HG03280 (cell line): ENCODE data around the gene LRP4.

Source experiments
- ATAC-seq: cut with Tn5 transposase; IDR thresholded peaks from one replicate; pipeline ENCODE4 v1.9.1; 2021; ENCODE audit warnings: mild to moderate bottlenecking, moderate library complexity; ENCODE audit not compliant: unreplicated experiment

LRP4 gene

GRCh38 chr11:46894506-46894905 is 23.8 kb downstream of the LRP4 start:
- ATAC-seq: no peak

DNA sequence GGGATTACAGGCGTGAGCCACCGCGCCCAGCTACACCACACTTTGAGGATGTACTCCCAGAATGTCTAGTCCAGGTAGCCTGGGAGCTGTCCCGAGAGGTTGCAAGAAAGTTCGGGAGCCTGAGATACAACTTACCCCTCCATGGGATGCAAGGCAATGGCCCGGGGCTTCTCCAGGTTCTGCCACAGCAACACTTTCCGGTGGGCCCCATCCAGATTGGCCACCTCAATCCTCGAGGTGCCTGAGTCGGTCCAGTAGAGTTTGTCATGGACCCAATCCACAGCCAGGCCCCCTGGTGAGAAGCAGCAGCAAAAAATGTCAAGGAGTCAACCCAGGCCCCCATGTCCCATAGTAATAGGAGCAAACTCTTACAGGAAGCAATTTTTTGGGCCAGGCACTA is 25.5 kb downstream of the LRP4 start:
- no peak for ATAC-seq

- ATAC-seq: no peak
These were observed 26.2 kb downstream of the LRP4 start for GRCh38 chr11:46892109-46892508.

GRCh38 chr11:46890665-46891064 is 27.7 kb downstream of the LRP4 start:
- no peak for ATAC-seq

- ATAC-seq: no peak
These were observed 28.5 kb downstream of the LRP4 start for GRCh38 chr11:46889689-46890475.

GRCh38 chr11:46889251-46889650 is 29.1 kb downstream of the LRP4 start:
- ATAC-seq: no peak

- ATAC-seq: no peak
These were observed 29.7 kb downstream of the LRP4 start for GRCh38 chr11:46888636-46889035.

GRCh38 chr11:46886211-46886610 is 32.1 kb downstream of the LRP4 start:
- ATAC-seq: no peak

GRCh38 chr11:46879056-46879585 is 39.2 kb downstream of the LRP4 start:
- ATAC-seq: no peak

DNA sequence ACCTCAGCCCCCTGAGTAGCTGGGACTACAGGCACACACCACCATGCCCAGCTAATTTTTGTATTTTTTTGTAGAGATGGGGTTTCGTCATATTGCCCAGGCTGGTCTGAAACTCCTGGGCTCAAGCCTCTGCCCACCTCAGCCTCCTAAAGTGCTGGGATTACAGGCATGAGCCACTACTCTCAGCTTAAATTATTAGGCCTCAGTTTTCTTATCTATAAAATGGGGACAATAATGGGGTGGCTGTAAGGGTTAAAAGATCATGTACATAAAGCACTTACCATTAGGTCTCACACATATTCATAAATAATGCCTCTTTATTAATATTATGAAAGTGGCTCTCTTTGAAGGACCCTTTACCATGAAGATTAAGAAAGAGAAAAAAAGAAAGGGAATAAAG is 40.8 kb downstream of the LRP4 start:
- ATAC-seq: no peak

DNA sequence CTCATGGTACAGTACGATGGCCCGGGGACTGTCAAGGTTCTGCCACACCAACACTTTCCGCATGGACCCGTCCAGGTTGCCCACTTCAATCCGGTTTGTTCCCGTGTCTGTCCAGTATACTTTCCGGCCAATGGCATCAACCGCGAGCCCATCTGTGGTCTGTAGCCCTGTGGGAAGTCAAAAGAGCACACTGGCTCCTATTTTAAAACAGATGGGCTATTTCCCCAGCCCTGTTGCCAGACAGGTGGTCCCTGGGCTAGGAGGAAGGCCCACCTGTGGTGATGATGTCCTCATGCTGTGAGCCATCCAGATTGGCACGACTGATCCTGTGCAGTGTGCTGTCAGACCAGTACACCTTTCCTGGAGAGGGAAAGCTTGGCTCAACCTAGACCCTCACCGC is 41.9 kb downstream of the LRP4 start:
- no peak for ATAC-seq

GRCh38 chr11:46874586-46874985 is 43.8 kb downstream of the LRP4 start:
- ATAC-seq: no peak

- ATAC-seq: no peak
These were observed 49.4 kb downstream of the LRP4 start for GRCh38 chr11:46868912-46869311.

GRCh38 chr11:46865340-46865739 is 53.0 kb downstream of the LRP4 start:
- no peak for ATAC-seq

DNA sequence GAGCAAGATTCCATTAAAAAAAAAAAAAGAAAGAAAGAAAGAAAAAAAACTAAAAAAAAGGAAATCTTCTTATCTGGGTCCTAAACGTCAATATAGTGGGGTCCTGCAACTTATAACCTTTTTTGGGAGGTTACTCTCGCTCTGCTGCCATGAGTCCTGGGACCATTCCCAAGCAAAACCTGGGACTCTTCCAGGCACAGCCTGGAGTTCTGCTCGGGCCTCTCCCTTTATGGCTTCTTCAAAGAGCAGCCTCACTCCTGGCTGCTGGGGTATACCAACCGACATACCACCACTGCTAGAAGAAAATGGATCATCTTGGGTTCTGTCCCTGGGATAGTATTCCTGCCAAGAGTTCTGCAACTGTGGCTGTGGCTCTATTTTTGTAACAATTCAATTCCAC is 58.1 kb downstream of the LRP4 start:
- no peak for ATAC-seq

GRCh38 chr11:46858920-46859546 is 59.3 kb downstream of the LRP4 start:
- ATAC-seq: no peak

DNA sequence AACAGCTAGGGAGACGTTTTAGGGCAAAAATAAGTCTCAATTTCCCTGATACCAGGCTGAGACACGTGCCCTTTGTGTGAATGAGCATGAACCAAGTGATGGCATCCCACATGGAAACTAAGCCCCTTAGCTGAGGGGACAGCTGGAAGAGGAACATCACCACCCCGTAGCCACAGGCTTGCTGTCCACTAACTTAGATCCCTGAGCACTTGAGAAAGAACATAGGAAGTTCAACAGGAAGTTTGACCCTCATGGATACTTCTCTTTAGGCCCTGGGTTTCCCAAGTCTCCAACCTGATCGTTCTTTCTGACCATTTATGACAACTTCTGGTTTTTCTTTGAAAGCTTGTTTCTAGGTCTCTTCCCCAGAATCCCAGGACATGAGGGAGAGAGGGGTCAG is 60.7 kb downstream of the LRP4 start:
- ATAC-seq: no peak

DNA sequence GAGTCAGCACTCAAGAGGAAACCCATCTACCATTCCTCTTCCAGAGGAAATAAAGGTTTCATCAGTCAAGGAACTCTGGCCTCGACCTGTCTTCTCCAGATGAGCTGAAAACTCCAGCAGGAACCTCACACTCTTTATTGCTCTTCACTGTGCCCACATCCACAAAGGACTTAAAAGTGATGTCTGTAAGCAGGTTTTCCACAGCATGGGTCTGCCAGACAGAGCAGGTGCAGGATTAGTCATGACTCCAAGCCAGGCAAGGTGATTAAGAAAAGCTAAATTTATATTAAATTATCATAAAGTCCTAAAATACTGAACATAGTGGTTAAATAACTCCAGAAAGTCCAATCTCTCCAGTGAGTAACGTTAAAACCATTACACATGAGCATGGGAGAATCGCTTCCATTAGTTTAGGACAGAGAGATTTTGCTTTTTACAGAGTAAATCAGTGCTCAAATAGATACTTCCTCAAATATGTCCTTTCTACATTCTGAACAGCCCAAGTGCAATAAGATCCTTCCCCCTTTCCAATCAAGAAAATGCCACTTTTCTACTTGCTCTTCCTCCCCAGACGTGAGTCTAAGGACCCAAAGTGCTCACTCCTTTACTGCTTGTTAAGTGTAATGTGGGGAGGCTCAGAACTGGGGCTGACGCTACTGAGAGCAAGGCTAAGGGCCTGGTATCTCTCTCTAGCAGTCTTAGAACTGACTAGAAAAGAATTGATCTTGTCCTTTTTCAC is 61.6 kb downstream of the LRP4 start:
- no peak for ATAC-seq

GRCh38 chr11:46855863-46856262 is 62.5 kb downstream of the LRP4 start:
- ATAC-seq: no peak

- ATAC-seq: no peak
These were observed 63.2 kb downstream of the LRP4 start for GRCh38 chr11:46855167-46855566.

DNA sequence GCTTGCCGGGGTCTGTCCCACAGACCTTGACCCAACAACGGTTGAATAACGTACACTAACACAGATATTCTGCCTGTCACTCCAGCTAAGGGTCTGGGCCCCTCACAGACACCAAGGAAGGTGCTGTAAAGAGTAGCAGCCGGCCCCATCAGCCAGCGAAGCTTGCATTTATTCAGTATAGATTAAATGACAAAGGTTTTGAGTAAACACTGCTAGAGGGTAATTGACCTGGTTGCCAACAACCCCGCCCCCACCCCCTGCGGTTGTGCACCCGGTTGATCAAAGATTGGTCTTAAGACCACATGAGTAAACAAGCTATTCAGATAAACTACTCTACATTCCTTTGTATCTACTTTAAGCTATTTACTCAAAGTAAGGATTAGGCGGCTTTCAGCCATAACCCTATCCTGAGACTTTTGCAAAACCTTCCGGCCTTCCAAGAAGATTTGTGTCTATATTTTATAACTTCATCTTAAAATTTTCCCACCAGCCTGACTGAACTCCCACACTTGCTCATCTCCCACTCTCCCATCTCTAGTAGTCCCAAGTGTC is 67.4 kb downstream of the LRP4 start:
- no peak for ATAC-seq
